Neural cell (in vitro differentiated cells): ENCODE data around the gene PLOD3. TPM values are rescaled to one million over a fixed set of nuclear protein-coding genes. Genes with fewer than 3 reads are reported as not detected.
A peak's percentile ranks its signal among the peaks of the same experiment; 100 is the strongest.

Source experiments
- H2AFZ ChIP-seq: fragments of 200-600, 300-800 bp; sonication (generic), shearing (Covaris generic); 2 replicates; pipeline ENCODE4 v1.6.0; 2014; ENCODE audit warnings: low read depth, mild to moderate bottlenecking, antibody characterized with exemption, low read length, moderate library complexity
- H3F3A ChIP-seq: fragments of 200-600 bp; shearing (Covaris generic); 2 replicates; pipeline ENCODE4 v1.6.1; 2016; ENCODE audit warnings: mild to moderate bottlenecking, moderate library complexity, mixed read lengths, antibody characterized with exemption, low read length; ENCODE audit not compliant: insufficient read depth, poor library complexity, severe bottlenecking
- H3K27ac ChIP-seq: fragments of 200-600, 300-800 bp; sonication (generic), shearing (Covaris generic); 2 replicates; pipeline ENCODE4 v1.5.1; 2014; ENCODE audit warnings: mild to moderate bottlenecking, low read length, moderate library complexity
- H3K27me3 ChIP-seq: fragments of 300-800, 200-600 bp; sonication (generic), shearing (Covaris generic); 2 replicates; pipeline ENCODE4 v1.6.0; 2014; ENCODE audit warnings: mild to moderate bottlenecking, low read depth, low read length, moderate library complexity; ENCODE audit not compliant: insufficient read depth
- H3K36me3 ChIP-seq: fragments of 300-800, 200-600 bp; sonication (generic), shearing (Covaris generic); 2 replicates; pipeline ENCODE4 v1.5.1; 2014; ENCODE audit warnings: mild to moderate bottlenecking, antibody characterized with exemption, low read length, moderate library complexity; ENCODE audit not compliant: insufficient read depth
- H3K4me2 ChIP-seq: fragments of 300-800, 200-600 bp; sonication (generic), shearing (Covaris generic); 2 replicates; pipeline ENCODE4 v1.6.0; 2014; ENCODE audit warnings: mild to moderate bottlenecking, low read length
- H3K4me3 ChIP-seq: fragments of 300-800, 200-600 bp; sonication (generic), shearing (Covaris generic); 2 replicates; pipeline ENCODE4 v1.5.1; 2014; ENCODE audit warnings: mild to moderate bottlenecking, low read length, moderate library complexity
- H3K79me2 ChIP-seq: fragments of 200-600 bp; shearing (Covaris generic); replicated peaks from 2 replicates; pipeline ENCODE4 v1.6.0; 2014; ENCODE audit warnings: mild to moderate bottlenecking, low read length, moderate library complexity; ENCODE audit not compliant: insufficient read depth
- H3K9ac ChIP-seq: fragments of 300-800, 200-600 bp; sonication (generic), shearing (Covaris generic); 2 replicates; pipeline ENCODE4 v1.6.1; 2016; ENCODE audit warnings: mild to moderate bottlenecking, low read length, mixed read lengths
- H3K9me2 ChIP-seq: fragments of 200-600 bp; shearing (Covaris generic); 2 replicates; pipeline ENCODE4 v1.6.1; 2016; ENCODE audit warnings: mild to moderate bottlenecking, low read length, mixed read lengths; ENCODE audit not compliant: insufficient read depth
- H3K9me3 ChIP-seq: fragments of 200-600, 300-800 bp; sonication (generic), shearing (Covaris generic); 2 replicates; pipeline ENCODE4 v1.6.1; 2016; ENCODE audit warnings: mild to moderate bottlenecking, mixed run types, low read length, moderate library complexity, mixed read lengths
- H4K20me1 ChIP-seq: fragments of 200-600 bp; shearing (Covaris generic); 2 replicates; pipeline ENCODE4 v1.6.1; 2016; ENCODE audit warnings: mild to moderate bottlenecking, mixed run types; ENCODE audit not compliant: insufficient read depth
- EP300 ChIP-seq: fragments of 450-650 bp; conservative IDR thresholded peaks from 2 replicates; pipeline ENCODE4 v1.6.1; 2014; ENCODE audit warnings: antibody characterized with exemption, mild to moderate bottlenecking, moderate library complexity; ENCODE audit not compliant: poor library complexity, severe bottlenecking
- EZH2 ChIP-seq: fragments of 200-600, 300-800 bp; shearing (Covaris generic), sonication (generic); IDR thresholded peaks from 2 replicates; pipeline ENCODE4 v1.6.1; 2014; ENCODE audit warnings: antibody characterized with exemption, low read length, borderline replicate concordance, mild to moderate bottlenecking; ENCODE audit not compliant: insufficient read depth, poor library complexity, severe bottlenecking
- MXI1 ChIP-seq: fragments of 450-650 bp; conservative IDR thresholded peaks from 2 replicates; pipeline ENCODE4 v1.6.1; 2014; ENCODE audit warnings: antibody characterized with exemption, mild to moderate bottlenecking; ENCODE audit not compliant: poor library complexity, severe bottlenecking
- POLR2AphosphoS5 ChIP-seq: IDR thresholded peaks from 2 replicates; pipeline ENCODE4 v1.6.1; 2012
- RAD21 ChIP-seq: fragments of 450-650 bp; conservative IDR thresholded peaks from 2 replicates; pipeline ENCODE4 v1.6.1; 2014; ENCODE audit warnings: antibody characterized with exemption, mild to moderate bottlenecking, moderate library complexity
- REST ChIP-seq: IDR thresholded peaks from 2 replicates; pipeline ENCODE4 v1.6.1; 2012; ENCODE audit warnings: borderline replicate concordance
- SMC3 ChIP-seq: fragments of 450-650 bp; conservative IDR thresholded peaks from 2 replicates; pipeline ENCODE4 v1.6.1; 2014; ENCODE audit warnings: antibody characterized with exemption, mild to moderate bottlenecking, moderate library complexity; ENCODE audit not compliant: poor library complexity
- TAF1 ChIP-seq: IDR thresholded peaks from 2 replicates; pipeline ENCODE4 v1.6.1; 2012; ENCODE audit warnings: low read depth
- polyA plus RNA-seq: library from polyadenylated mRNA; depleted of rRNA; stranded (reverse); fragments of >200 nt; gene quantifications from 2 replicates; pipeline ENCODE4 v1.2.3, GENCODE V29; 2014
- TF ChIP-seq, protein P1 (sequence below): fragments of 450-650 bp; IDR thresholded peaks from 2 replicates; pipeline ENCODE4 v1.5.1; 2014; ENCODE audit warnings: antibody characterized with exemption, mild to moderate bottlenecking, moderate library complexity; ENCODE audit not compliant: poor library complexity, severe bottlenecking

The PLOD3 gene
- polyA plus RNA-seq, 1 donor from 2014 or later: 19.2 TPM

- Histone ChIP-seq H3K9me2 (no peaks in the 10 kb centered on the region), H3K36me3 (no peaks in the 10 kb centered on the region), H3K9ac (peak overlapping the region; percentile 87), H2AFZ (peak overlapping the region; percentile 70), H3F3A (no peaks in the 10 kb centered on the region), H3K9me3 (no peaks in the 10 kb centered on the region), H3K27me3 (no peaks in the 10 kb centered on the region), H3K27ac (peak overlapping the region; percentile 85), H3K4me3 (peak overlapping the region; percentile 96), H4K20me1 (no peaks in the 10 kb centered on the region), H3K4me2 (no peak overlapping the region), H3K79me2 (peaks cover 21% of the 10 kb centered on the region)
- TF ChIP-seq, protein P1, sequence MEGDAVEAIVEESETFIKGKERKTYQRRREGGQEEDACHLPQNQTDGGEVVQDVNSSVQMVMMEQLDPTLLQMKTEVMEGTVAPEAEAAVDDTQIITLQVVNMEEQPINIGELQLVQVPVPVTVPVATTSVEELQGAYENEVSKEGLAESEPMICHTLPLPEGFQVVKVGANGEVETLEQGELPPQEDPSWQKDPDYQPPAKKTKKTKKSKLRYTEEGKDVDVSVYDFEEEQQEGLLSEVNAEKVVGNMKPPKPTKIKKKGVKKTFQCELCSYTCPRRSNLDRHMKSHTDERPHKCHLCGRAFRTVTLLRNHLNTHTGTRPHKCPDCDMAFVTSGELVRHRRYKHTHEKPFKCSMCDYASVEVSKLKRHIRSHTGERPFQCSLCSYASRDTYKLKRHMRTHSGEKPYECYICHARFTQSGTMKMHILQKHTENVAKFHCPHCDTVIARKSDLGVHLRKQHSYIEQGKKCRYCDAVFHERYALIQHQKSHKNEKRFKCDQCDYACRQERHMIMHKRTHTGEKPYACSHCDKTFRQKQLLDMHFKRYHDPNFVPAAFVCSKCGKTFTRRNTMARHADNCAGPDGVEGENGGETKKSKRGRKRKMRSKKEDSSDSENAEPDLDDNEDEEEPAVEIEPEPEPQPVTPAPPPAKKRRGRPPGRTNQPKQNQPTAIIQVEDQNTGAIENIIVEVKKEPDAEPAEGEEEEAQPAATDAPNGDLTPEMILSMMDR: peak; percentile 30
- TF ChIP-seq REST: no peak
- TF ChIP-seq TAF1: peak; percentile 24
- TF ChIP-seq POLR2AphosphoS5: peak; percentile 86
- peak; percentile 42 for TF ChIP-seq SMC3
- TF ChIP-seq EP300: no peak
- TF ChIP-seq MXI1: peak; percentile 76
- TF ChIP-seq RAD21: peak; percentile 14
- TF ChIP-seq EZH2: no peak
These were observed 34.7 kb upstream of the PLOD3 start for GRCh38 chr7:101251871-101252659.

GRCh38 chr7:101250324-101250723 is 32.9 kb upstream of the PLOD3 start:
- peaks cover 25% of the 10 kb centered on the region for H3K79me2 ChIP-seq

More at GRCh38 chr7:101250324-101250723, 32.9 kb upstream of the PLOD3 start:
- H3K9me2 ChIP-seq: no peaks in the 10 kb centered on the region
- H3K27me3 ChIP-seq: no peaks in the 10 kb centered on the region
- H3K9me3 ChIP-seq: no peaks in the 10 kb centered on the region
- TF ChIP-seq EP300 (no peak), RAD21 (no peak), POLR2AphosphoS5 (no peak)
- no peak overlapping the region for H2AFZ ChIP-seq
- H3K4me2 ChIP-seq: no peak overlapping the region
- peak overlapping the region; percentile 96 for H3K4me3 ChIP-seq
- H3K9ac ChIP-seq: no peak overlapping the region
- no peaks in the 10 kb centered on the region for H4K20me1 ChIP-seq
- H3F3A ChIP-seq: no peaks in the 10 kb centered on the region
- no peaks in the 10 kb centered on the region for H3K36me3 ChIP-seq
- no peak overlapping the region for H3K27ac ChIP-seq
